HG02981 (cell line): ENCODE results near the gene TRAPPC3L.

Source experiments
- ATAC-seq: cut with Tn5 transposase; IDR thresholded peaks from one replicate; pipeline ENCODE4 v1.9.1; 2021; ENCODE audit warnings: mild to moderate bottlenecking, moderate library complexity; ENCODE audit not compliant: unreplicated experiment

The TRAPPC3L gene

DNA sequence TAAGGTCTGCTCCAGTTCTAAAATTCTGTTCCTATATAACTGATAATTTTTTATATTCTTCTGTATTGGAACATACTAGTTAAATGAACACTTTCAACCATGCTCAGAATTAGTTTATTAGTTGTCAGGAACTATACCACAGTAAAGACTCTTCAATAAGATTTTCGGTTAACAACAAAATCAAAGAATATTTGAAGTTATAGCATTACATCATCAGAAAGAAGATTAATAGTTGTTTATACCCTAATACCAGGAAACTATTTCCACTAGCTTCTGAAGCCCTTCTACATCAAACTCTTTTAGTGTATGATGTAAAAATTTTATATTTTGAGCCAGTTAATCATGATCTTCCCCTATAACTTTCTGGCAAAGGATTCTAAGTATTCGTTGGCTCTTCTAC lies 14.6 kb upstream of the TRAPPC3L start:
- ATAC-seq, result no peak

DNA sequence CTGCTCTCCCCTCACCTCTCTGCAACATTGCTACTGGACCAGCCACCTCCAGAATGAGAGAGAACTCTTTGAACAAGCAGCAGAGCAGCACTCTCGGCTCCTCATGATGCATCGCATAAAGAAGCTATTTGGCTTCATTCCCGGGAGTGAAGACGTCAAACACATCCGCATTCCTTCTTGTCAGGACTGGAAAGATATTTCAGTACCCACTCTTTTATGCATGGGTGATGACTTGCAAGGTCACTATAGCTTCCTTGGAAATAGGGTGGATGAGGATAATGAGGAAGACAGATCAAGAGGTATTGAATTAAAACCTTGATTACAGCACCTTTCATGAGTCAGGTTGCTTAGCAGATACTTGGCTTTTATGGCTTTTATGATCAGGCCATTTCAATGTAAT lies 12.4 kb upstream of the TRAPPC3L start:
- ATAC-seq, result no peak

DNA sequence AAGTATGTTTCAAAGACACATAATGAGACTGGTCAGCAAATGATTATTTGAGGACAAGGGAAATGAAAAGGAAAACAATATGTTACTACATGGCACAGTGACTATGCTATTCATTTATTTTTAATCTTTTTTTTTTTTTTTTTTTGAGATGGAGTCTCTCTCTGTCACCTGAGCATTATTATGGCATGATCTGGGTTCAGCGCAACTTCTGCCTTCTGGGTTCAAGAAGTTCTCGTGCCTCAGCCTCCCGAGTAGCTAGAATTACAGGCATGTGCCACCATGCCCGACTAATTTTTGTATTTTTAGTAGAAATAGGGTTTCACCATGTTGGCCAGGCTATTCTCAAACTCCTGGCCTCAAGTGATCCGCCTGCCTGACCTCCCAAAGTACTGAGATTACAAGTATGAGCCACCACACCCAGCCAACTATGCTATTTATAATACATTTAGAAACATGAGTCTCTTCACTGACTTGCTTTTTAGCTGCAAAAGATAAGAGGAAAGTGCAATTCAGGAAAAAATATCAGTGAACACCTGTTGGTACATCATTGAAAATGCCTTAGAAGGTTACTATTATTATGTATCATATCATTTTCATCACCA lies 11.4 kb upstream of the TRAPPC3L start:
- no peak for ATAC-seq

DNA sequence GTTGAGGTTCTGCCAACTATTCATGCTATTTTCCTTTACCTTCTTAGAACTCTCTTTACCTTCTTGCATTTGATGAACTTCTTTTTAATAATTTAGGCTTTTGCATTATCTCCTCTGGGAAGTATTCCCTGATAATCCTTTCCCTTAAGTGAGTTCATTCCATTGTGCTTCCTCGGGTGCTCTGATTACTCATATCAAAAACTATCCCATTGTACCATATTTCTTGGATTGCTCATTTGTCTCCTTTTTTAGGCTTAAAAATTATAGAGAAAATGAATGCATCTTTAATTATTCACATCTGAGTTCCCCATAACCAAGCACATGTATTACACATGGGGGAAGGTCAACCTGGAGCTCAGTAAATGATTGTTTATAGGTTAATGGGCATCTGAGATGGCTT lies 10.6 kb upstream of the TRAPPC3L start:
- ATAC-seq, result no peak

DNA sequence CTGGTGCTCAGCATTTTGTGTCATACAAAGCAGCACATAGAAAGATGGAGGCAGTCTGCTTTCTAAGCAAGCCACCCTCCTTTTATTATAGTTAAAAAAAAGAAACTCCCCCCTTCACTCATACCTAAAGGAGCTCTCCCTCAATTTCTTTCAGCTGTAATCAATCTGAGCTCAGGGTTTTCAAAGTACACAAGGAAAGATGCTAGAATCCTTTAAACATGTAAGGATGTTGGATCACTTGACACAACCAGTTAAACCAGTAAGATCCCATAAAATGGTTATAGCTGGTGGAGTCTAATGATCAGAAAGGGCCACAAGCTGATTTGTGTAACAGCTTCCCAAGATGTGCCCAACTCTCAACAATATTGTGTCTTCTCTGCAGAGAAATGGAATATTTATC lies 8.0 kb upstream of the TRAPPC3L start, which contains the start of gene CALHM4:
TSS of gene CALHM4 (plus strand) at position 301 of the 400 bp plus-strand sequence. CDS start at position 344, 43 bp downstream.
- no peak for ATAC-seq

DNA sequence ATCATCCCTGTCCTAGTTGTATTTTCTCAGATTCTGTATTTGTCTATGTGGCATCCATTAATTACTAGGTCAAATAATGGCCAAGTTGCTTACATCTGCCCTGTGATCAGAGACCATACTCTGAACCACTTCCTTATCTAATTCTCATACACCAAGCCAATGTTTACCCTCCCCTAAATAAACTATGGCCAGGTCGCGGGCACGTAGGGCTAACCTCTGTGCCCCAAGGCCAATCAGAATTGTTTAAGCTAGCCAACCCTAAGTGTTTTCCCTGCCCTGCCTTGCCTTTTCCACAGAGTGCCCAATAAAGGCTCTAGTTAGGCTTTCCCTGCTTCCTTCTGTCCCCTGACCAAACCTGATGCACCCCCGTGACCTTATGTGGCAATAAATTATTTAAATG lies 5.3 kb upstream of the TRAPPC3L start:
- ATAC-seq, result no peak

DNA sequence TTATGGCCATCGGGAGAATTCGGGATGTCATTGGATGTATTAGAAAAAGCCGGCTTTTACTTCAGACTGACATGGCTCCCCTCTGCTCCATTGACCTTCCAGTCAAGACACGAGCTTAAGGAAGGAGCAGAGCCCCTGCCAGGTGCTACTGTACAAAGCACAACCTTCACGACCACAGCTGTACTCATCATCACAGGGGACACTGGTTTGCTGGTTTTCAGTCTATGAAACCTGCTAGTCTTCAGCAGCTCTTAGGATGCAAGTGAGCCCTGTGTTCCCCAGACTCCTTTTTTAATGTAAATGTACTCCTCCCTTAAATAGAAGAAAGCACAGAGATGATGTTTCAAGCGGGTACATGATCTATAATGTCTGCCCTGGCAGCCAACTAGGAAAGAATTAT lies 1.9 kb upstream of the TRAPPC3L start:
- no peak for ATAC-seq

DNA sequence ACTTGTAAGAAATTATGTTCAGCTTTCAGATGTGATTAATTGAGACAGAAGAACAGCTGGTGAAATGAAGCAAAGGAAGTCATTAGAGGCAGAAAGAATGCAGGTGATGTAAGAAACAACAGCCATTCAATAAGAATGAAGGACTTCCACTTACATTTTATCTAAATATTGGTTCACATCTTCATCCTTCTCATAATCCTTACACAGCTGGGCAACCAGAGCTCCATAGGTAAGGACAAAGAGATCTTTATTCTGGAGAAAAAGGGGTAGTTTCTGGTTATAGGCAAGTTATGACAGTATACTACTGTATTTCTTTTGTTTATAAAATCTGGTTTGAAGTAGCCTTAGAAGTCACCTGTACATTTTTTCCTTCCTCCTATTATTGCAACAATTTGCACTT lies 2.3 kb downstream of the TRAPPC3L start:
- no peak for ATAC-seq

DNA sequence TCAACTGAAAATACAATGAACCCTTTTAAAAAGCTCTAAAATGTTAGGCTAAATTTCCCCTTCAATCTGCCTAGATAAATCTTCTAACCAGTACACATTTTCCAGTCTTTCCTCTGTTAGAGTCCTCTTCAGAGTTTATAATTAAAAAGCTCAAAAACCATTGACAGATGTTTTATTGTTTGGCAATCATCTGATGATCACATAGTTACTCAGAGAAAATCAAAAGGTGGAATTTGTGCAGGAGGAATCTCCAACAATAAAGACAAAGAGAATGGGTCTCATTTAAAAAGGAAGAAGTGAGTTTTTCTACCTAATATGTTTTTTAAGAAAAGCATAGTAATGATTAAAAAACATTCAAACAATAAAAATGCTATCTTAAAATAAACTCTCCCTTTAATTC lies 3.1 kb downstream of the TRAPPC3L start:
- ATAC-seq, result no peak

DNA sequence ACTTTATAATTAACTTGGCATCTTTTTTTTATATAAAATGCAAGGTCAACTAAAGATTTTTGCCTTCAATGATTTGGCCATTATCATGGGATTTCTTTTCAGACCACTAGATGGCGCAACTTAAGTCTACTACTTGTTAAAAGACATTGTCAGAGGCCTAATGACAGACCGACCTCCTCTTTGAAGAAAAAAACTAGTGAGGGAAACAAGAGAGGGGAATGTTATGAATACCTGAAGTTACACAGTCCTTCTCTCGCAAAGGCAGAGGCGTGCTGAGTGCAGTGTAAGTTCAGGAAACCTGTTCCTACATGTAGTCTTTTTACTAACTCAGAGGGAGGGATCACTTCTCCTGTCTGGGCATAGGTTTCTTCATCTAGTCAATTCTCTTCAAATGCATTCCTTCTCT lies 9.3 kb downstream of the TRAPPC3L start:
- peak; percentile 37 for ATAC-seq

DNA sequence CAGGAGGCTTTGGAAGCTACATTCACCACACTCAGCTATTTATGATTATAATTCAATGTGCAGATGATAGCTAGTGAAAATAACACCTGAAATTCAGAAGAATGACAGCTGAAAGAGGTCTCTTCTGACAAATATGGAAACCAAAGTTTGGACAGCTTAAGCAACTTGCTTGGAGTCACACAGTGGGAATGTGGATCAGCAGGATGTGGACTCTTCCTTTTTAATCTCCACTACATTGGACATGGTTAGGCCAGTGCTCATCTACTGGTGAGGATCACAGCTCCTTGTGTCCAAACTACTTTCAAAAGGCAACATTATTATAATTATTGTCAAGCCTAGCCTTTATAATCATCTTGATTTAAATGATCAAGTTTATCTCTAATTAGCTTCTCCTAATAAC lies 10.4 kb downstream of the TRAPPC3L start:
- no peak for ATAC-seq

DNA sequence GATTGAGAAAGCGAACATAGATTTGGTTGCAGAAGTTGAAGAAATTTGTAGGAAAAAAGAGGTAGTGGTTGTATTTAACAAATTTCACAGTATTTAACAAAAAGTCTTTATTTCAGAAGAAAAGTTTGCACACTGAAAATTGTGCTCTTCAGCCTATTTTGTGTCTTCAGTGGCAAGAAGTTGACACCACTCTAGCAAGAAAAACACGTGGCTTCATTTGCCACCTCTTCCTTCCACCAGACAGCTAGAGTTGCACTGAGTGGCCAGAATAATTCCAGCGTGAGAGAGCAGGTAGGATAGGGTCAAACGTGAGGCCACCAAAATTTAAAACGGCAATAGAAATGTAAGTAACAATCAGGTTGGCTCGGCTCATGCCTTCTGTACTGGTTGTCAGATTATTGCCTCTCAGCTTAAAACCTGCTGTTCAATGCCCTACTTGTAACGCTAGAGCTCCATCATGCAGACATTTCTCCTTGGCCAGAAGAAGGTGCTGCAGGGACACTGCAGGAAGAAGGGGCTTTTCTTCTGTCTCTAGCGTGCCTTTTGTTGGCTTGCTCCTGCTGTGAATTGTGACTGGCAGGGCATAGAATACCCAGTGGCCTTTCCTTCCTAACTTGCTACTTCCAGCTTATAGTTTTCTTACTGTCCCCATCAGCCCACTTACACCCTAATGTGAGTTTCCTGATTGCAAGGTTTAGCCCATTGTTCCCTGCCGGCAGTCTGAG lies 12.1 kb downstream of the TRAPPC3L start:
- no peak for ATAC-seq

DNA sequence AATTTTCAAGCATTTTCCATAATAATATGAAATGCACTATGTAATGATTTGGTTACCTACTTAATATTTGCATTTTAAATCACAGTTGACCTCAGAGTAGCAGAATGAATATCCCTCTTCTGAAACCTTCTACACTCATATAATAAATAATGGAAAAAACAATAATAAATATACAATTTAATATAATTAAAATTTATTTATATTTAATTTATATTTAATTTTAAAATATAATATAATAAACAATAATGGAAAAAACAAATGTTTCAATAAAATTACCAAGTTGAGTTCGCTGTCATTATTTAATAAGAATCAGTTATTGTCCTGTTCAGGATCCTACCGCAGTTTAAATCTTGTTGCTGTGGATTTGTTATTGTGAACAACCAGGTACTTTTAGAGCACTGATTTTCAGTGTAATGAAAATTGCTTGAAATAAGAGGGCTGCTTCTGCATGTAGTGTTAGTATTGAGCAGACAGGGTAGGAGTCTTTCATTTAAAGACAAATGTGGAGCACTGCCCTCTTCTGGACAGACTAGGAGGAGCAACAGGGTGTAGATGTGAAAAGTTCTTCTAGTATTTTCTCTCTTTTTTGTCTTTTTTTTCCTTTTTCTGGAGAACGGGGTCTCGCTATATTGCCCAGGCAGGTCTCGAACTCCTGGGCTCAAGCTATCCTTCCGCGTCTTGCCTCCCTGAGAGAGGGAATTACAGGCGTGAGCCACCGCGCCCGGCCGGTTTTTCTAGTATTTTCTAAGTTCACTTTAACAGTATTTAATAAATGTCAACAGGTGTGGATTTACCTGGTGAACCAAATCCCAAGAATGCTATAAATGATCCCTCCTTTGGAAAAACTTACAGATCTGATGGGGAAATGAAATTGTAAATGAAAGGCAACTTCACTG lies 13.6 kb downstream of the TRAPPC3L start:
- ATAC-seq, result peak; percentile 78

DNA sequence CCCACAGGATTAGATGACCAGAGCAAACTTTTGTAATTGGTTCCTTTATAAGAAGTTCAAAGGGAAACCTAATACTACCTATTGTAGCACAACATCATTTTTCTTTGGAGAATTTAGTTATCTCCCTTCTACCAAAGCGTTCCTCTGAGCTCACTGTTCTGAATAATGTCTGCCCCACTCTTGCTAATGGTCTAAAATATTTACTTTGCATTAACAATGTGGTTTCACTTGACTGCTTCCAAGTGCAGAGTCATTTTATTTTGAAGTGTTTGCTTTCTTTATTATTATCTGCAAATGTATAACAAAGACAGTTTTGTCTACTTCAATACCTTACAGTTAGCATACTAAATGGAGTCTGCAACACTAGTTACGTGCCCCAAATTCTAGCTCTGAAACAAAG lies 15.0 kb downstream of the TRAPPC3L start:
- no peak for ATAC-seq

DNA sequence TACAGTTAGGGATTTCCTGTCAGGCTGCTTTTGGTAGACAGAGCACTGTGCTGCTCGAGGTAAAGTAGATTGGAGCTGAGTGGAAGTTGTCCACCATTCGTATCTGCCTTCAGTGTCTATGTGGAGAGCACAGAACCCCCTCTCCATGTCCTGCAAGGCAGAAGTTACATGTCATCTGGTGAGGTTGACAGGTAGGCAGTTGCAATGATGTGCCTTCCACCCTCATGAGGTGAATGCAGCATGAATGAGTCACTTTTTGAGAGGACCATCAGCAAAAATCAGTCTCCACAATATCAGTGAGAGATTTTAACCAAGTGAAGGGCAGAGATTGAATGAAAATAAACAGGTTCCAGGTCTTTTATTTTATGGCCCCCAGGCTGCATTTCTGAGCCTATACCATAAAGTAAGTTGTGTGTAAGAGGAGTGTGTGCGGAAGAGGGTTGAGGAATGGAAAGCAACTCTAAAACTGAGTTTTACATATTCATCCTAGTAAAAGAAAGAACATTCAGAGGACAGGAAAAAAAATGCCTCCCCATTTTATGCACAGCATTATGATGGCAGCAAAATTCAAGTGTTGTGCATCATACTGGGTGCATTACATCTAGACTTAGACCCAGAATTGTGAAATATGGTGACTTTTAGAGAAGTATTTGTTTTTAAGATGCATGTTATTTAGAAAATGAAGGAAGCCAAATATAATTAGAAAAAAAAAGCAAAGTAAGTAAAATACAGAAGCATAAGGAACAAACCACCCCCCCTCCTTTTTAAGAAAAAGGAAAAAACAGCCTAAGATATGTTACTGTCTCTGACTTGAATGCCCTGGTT lies 15.8 kb downstream of the TRAPPC3L start:
- ATAC-seq, result no peak

DNA sequence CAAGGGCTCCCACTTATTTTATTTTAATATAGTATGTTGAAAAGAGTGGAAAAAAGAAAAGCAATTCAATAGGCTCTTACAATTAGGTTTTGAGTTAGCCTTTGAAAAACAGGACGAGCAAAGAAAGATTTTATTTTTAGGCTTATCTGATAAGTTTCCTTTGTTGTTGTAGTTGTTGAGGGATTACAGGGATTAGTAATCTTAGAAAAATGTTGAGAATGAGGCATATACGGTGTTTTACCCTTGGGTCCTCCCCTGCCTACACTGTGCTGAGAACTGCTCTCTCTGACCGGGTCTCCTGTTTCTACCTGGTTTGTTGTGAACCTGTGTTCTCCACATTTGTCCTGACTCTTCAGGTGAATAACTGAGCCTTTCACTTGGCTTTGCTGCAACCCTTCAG lies 16.7 kb downstream of the TRAPPC3L start:
- no peak for ATAC-seq

DNA sequence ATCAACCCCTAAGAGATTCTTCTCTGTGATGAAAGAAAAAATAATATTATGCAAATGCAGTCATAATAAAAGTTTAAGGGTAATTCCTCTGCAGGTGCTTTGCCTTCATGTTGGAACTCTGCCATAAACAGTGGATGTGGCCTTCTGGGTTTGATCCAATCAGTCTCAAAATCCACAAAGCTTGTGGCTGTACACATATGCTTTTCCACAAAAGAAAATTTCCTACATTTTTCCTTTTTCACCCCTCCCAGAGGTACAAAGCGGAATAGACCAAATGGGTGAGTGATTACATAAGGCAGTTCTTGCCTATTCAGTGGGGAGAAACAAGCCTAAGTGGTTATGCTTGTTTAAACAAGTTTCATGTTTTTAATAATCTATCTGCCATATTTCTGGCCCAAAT lies 17.4 kb downstream of the TRAPPC3L start:
- no peak for ATAC-seq

DNA sequence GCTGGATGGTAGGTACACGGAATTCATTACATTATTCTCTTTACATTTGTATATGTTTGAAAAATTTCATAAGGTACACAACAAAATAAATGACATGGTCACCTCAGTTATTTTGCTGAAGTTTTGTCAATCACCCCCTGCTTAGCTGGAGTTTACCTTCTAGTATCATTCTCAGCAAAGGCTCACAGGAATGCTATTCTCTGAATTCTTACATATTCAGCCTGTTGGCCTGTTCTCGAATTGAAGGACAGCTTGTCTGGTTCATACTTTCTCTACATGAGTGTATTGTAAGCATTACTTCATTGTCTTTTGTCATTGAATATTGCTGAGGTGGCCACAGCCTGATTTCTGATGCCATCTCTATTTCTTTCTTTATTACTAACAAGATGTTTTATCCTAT lies 21.2 kb downstream of the TRAPPC3L start:
- no peak for ATAC-seq

DNA sequence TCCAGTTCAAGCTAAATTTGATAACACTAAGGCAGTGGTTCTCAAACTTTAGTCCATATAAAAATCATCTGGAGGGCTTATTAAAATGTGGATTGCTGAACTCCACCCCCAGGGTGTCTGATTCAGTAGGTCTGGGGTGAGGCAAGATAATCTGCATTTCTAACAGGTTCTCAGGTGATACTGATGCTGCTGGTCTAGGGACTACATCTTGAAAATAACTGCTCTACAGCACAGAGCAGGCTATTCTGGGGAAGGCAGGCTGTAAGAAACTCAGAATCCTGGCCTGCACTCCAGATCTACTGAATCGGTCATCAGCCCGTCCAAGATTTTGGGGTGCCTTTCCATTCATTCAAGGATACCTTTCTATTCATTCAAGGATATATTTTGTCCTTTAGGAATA lies 22.6 kb downstream of the TRAPPC3L start:
- ATAC-seq, result no peak

DNA sequence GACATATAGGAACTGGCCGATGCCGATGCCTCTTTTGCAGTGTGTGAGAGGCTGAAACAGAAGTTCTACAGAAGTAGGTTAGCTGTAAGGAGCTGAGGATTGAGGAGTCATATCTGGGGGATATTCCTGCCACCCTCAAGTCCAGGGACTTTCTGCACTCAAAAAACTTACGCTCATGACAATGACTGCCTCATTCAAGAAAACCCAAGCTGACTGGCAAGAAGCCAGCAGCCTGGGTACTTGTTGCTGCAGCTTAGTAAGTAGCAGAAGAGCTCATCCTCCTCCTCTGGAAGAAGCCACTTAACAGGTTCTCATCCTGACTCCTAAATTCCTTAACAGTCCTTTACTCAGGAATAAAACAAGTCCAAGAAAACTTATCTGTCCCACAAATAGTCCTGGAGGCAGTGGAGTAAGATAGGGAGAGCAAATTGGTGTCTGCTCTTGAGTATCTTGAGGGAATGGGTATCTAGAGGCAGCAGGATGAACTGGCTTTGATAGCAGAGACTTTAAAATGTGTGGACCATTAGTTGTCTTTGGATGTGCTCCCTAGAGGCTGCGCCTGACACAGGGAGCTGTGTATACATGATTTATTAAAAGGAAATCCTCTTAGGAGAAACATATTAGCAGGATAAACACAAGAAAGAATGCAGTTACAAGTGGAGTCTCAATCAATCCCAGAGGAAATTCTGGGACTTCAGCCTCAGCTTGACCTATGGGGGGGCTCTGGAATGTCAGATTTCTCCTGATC lies 26.7 kb downstream of the TRAPPC3L start:
- no peak for ATAC-seq
